ENCODE measurements around the gene RP9.

The RP9 gene

GRCh38 chr7:33061282-33061937 lies 47.8 kb downstream of the RP9 start:
- DNase-seq, result no peak

GRCh38 chr7:33059635-33060034 lies 49.6 kb downstream of the RP9 start:
- no peak for DNase-seq

- no peak for DNase-seq
Observed at GRCh38 chr7:33055158-33055557, 54.0 kb downstream of the RP9 start.

- no peak for DNase-seq
Observed at GRCh38 chr7:33054261-33054964, 54.8 kb downstream of the RP9 start.

- no peak for DNase-seq
Observed at GRCh38 chr7:33053721-33054120, 55.5 kb downstream of the RP9 start.

- no peak for DNase-seq
Observed at GRCh38 chr7:33050535-33051318, 58.5 kb downstream of the RP9 start.

GRCh38 chr7:33048704-33049103 lies 60.5 kb downstream of the RP9 start:
- no peak for DNase-seq

- DNase-seq, result no peak
Observed at GRCh38 chr7:33048257-33048656, 60.9 kb downstream of the RP9 start.

- no peak for DNase-seq
Observed at GRCh38 chr7:33044986-33045385, 64.2 kb downstream of the RP9 start.

Data from activated effector memory CD4-positive, alpha-beta T cell treated with anti-CD3 and anti-CD28 coated beads, Interleukin-2, amount 50 U/mL, for 16 hours (primary cell).